Skeletal muscle satellite cell (primary cell): ENCODE data around the gene PPM1E.
"Not testable (repeated sequence)": the region's sequence is repeated elsewhere in the genome, so short reads cannot be mapped to it uniquely, and the experiment has no call there.

ENCODE experiments used
- H3K27me3 ChIP-seq: 2 replicates; pipeline ENCODE4 v1.7.0; 2013; ENCODE audit warnings: low read length; ENCODE audit not compliant: control insufficient read depth, insufficient read depth
- H3K36me3 ChIP-seq: 2 replicates; pipeline ENCODE4 v1.7.0; 2013; ENCODE audit warnings: mild to moderate bottlenecking, control low read depth, low read length; ENCODE audit not compliant: insufficient read depth
- H3K4me1 ChIP-seq: 2 replicates; pipeline ENCODE4 v1.7.0; 2013; ENCODE audit warnings: low read length; ENCODE audit not compliant: control insufficient read depth, insufficient read depth
- H3K4me2 ChIP-seq: 2 replicates; pipeline ENCODE4 v1.7.0; 2013; ENCODE audit warnings: mild to moderate bottlenecking, low read length
- H3K4me3 ChIP-seq: 2 replicates; pipeline ENCODE4 v1.7.0; 2013; ENCODE audit warnings: low read length
- H3K9ac ChIP-seq: 2 replicates; pipeline ENCODE4 v1.7.0; 2013; ENCODE audit warnings: mild to moderate bottlenecking, low read depth, low read length, moderate library complexity
- H3K9me3 ChIP-seq: replicated peaks from 2 replicates; pipeline ENCODE4 v1.7.0; 2013; ENCODE audit warnings: mild to moderate bottlenecking, control low read depth, low read length

The PPM1E gene

GRCh38 chr17:58749627-58750026, 6.0 kb upstream of the PPM1E start:
- H3K9me3 ChIP-seq, H3K4me3 ChIP-seq, H3K4me1 ChIP-seq, H3K9ac ChIP-seq, H3K4me2 ChIP-seq, H3K36me3 ChIP-seq: not testable (repeated sequence)
- H3K27me3 ChIP-seq = peaks cover 16% of the 10 kb centered on the region

- H3K36me3 ChIP-seq = no peaks in the 10 kb centered on the region
- no peak overlapping the region for H3K4me3 ChIP-seq
- H3K4me1 ChIP-seq = peaks cover 14% of the 10 kb centered on the region
- no peak overlapping the region for H3K9ac ChIP-seq
- no peak overlapping the region for H3K4me2 ChIP-seq
- no peaks in the 10 kb centered on the region for H3K9me3 ChIP-seq
- peaks cover 47% of the 10 kb centered on the region for H3K27me3 ChIP-seq
Measured at GRCh38 chr17:58753026-58753425, 2.6 kb upstream of the PPM1E start.

GRCh38 chr17:58755269-58755576, 431 bp upstream of the PPM1E start:
- peak overlapping the region; percentile 79 for H3K4me3 ChIP-seq
- no peaks in the 10 kb centered on the region for H3K9me3 ChIP-seq
- peaks cover 14% of the 10 kb centered on the region for H3K4me1 ChIP-seq
- peaks cover 60% of the 10 kb centered on the region for H3K27me3 ChIP-seq
- H3K4me2 ChIP-seq = peak overlapping the region; percentile 97
- H3K36me3 ChIP-seq = no peaks in the 10 kb centered on the region
- no peak overlapping the region for H3K9ac ChIP-seq

GRCh38 chr17:58756246-58757161, 850 bp downstream of the PPM1E start:
- peaks cover 14% of the 10 kb centered on the region for H3K4me1 ChIP-seq
- H3K27me3 ChIP-seq = peaks cover 67% of the 10 kb centered on the region
- H3K4me3 ChIP-seq = peak overlapping the region; percentile 79
- H3K9ac ChIP-seq = peak overlapping the region; percentile 41
- H3K4me2 ChIP-seq = peak overlapping the region; percentile 97
- H3K9me3 ChIP-seq = no peaks in the 10 kb centered on the region
- no peaks in the 10 kb centered on the region for H3K36me3 ChIP-seq

- Histone ChIP-seq H3K9ac (no peak overlapping the region), H3K36me3 (no peaks in the 10 kb centered on the region), H3K9me3 (no peaks in the 10 kb centered on the region), H3K4me3 (no peak overlapping the region), H3K27me3 (peaks cover 71% of the 10 kb centered on the region), H3K4me2 (peak overlapping the region; percentile 97), H3K4me1 (peaks cover 14% of the 10 kb centered on the region)
Measured at GRCh38 chr17:58757162-58757613, 1.5 kb downstream of the PPM1E start.

GRCh38 chr17:58758890-58759289, 3.2 kb downstream of the PPM1E start:
- peaks cover 14% of the 10 kb centered on the region for H3K4me1 ChIP-seq
- no peak overlapping the region for H3K4me3 ChIP-seq
- peaks cover 62% of the 10 kb centered on the region for H3K27me3 ChIP-seq
- no peaks in the 10 kb centered on the region for H3K9me3 ChIP-seq
- no peaks in the 10 kb centered on the region for H3K36me3 ChIP-seq
- no peak overlapping the region for H3K4me2 ChIP-seq
- H3K9ac ChIP-seq = no peak overlapping the region

- Histone ChIP-seq H3K4me2 (no peak overlapping the region), H3K4me3 (no peak overlapping the region), H3K36me3 (no peaks in the 10 kb centered on the region), H3K4me1 (peaks cover 14% of the 10 kb centered on the region), H3K9me3 (no peaks in the 10 kb centered on the region), H3K27me3 (peaks cover 61% of the 10 kb centered on the region), H3K9ac (no peak overlapping the region)
Measured at GRCh38 chr17:58759522-58759921, 3.9 kb downstream of the PPM1E start.

- Histone ChIP-seq H3K4me1 (peaks cover 13% of the 10 kb centered on the region), H3K4me3 (no peak overlapping the region), H3K4me2 (no peak overlapping the region), H3K9me3 (no peaks in the 10 kb centered on the region), H3K9ac (no peak overlapping the region), H3K36me3 (no peaks in the 10 kb centered on the region), H3K27me3 (peaks cover 56% of the 10 kb centered on the region)
Measured at GRCh38 chr17:58760248-58760647, 4.6 kb downstream of the PPM1E start.

- no peaks in the 10 kb centered on the region for H3K9me3 ChIP-seq
- H3K9ac ChIP-seq = no peak overlapping the region
- no peaks in the 10 kb centered on the region for H3K36me3 ChIP-seq
- peaks cover 30% of the 10 kb centered on the region for H3K27me3 ChIP-seq
- no peaks in the 10 kb centered on the region for H3K4me1 ChIP-seq
- no peak overlapping the region for H3K4me2 ChIP-seq
- no peak overlapping the region for H3K4me3 ChIP-seq
Measured at GRCh38 chr17:58763263-58763662, 7.6 kb downstream of the PPM1E start.

GRCh38 chr17:58764373-58764772, 8.7 kb downstream of the PPM1E start:
- no peak overlapping the region for H3K4me2 ChIP-seq
- H3K36me3 ChIP-seq = no peaks in the 10 kb centered on the region
- H3K27me3 ChIP-seq = peaks cover 21% of the 10 kb centered on the region
- H3K4me3 ChIP-seq = no peak overlapping the region
- H3K9ac ChIP-seq = no peak overlapping the region
- no peaks in the 10 kb centered on the region for H3K4me1 ChIP-seq
- H3K9me3 ChIP-seq = no peaks in the 10 kb centered on the region

GRCh38 chr17:58778482-58778881, 22.8 kb downstream of the PPM1E start:
- H3K4me2 ChIP-seq, H3K9ac ChIP-seq, H3K36me3 ChIP-seq: not testable (repeated sequence)

GRCh38 chr17:58779446-58779845, 23.8 kb downstream of the PPM1E start:
- no peak overlapping the region for H3K4me2 ChIP-seq
- H3K4me1 ChIP-seq = no peaks in the 10 kb centered on the region
- no peaks in the 10 kb centered on the region for H3K36me3 ChIP-seq
- H3K9ac ChIP-seq = no peak overlapping the region
- no peaks in the 10 kb centered on the region for H3K9me3 ChIP-seq
- H3K4me3 ChIP-seq = no peak overlapping the region
- no peaks in the 10 kb centered on the region for H3K27me3 ChIP-seq

More at GRCh38 chr17:58778482-58778881, 22.8 kb downstream of the PPM1E start:
- H3K4me1 ChIP-seq, H3K27me3 ChIP-seq, H3K9me3 ChIP-seq, H3K4me3 ChIP-seq: not testable (repeated sequence)
